ENCODE results near the gene TECPR2.

TECPR2 gene

DNA sequence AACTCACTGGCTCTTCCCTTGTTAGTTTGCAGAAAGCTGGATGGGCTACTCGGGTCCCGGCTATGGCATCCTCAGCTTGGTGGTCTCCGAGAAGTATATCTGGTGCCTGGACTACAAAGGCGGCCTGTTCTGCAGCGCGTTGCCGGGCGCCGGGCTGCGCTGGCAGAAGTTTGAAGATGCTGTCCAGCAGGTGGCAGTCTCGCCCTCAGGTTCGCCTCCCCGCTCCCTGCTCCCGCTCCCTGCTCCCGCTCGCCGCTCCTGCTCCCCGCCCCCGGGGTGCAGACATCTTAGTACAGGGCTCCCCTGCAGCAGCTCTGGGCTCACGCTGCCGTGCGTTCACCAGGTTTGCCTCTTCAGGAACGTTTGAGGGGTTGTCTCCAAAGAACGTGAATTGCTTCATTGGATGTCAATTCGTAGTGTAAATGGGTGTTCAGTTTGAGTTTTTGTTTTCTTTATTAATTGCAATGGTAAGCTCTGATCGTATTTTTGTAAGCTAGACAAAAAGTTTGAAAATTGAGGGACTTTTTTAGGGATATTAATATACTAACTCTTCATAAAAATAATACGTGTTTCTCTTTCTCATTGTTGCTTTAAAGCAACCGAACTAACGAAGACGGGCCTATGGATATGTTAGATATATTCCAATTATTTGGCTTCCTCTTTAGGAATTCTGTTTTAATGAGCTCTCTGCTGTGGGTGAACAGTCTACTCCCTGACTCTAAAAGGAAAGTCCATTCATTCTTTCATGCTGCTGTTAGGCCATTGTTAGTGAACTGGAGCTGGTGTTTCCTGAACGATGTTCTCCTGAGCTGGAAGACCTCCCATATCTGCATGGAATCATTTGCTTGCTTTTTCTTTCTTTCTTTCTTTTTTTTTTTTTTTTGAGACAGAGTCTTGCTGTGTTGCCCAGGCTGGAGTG is 75.5 kb downstream of the TECPR2 start:
- Histone ChIP-seq H3K4me3 (replicated peaks; ENCODE audit: insufficient read depth, low read length) (no peak overlapping the region), H3K27ac (replicated peaks) (no peak overlapping the region)
- DNase-seq (ENCODE audit: low read depth in 1 of 2, low spot score in 1 of 2) = peak; percentile 59 to 73

GRCh38 chr14:102439556-102439955 is 76.8 kb downstream of the TECPR2 start:
- TF ChIP-seq, protein P1, sequence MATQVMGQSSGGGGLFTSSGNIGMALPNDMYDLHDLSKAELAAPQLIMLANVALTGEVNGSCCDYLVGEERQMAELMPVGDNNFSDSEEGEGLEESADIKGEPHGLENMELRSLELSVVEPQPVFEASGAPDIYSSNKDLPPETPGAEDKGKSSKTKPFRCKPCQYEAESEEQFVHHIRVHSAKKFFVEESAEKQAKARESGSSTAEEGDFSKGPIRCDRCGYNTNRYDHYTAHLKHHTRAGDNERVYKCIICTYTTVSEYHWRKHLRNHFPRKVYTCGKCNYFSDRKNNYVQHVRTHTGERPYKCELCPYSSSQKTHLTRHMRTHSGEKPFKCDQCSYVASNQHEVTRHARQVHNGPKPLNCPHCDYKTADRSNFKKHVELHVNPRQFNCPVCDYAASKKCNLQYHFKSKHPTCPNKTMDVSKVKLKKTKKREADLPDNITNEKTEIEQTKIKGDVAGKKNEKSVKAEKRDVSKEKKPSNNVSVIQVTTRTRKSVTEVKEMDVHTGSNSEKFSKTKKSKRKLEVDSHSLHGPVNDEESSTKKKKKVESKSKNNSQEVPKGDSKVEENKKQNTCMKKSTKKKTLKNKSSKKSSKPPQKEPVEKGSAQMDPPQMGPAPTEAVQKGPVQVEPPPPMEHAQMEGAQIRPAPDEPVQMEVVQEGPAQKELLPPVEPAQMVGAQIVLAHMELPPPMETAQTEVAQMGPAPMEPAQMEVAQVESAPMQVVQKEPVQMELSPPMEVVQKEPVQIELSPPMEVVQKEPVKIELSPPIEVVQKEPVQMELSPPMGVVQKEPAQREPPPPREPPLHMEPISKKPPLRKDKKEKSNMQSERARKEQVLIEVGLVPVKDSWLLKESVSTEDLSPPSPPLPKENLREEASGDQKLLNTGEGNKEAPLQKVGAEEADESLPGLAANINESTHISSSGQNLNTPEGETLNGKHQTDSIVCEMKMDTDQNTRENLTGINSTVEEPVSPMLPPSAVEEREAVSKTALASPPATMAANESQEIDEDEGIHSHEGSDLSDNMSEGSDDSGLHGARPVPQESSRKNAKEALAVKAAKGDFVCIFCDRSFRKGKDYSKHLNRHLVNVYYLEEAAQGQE (IDR thresholded peaks at IDR 0.05; ENCODE audit: insufficient replicate concordance, low read depth) = no peak
- no peak overlapping the region for H3K27ac ChIP-seq (replicated peaks)
- H3K27me3 ChIP-seq (ENCODE audit: insufficient read depth, poor library complexity, severe bottlenecking) = no peaks in the 10 kb centered on the region
- no peak for DNase-seq (ENCODE audit: low read depth in 1 of 2, low spot score in 1 of 2)
- no peak overlapping the region for H3K4me3 ChIP-seq (replicated peaks; ENCODE audit: insufficient read depth, low read length)

More for the DNA sequence above, 75.5 kb downstream of the TECPR2 start:
- no peaks in the 10 kb centered on the region for H3K27me3 ChIP-seq (ENCODE audit: insufficient read depth, poor library complexity, severe bottlenecking)
- TF ChIP-seq, protein P1 (IDR thresholded peaks at IDR 0.05; ENCODE audit: insufficient replicate concordance, low read depth) = no peak
- TF ChIP-seq, protein P2, sequence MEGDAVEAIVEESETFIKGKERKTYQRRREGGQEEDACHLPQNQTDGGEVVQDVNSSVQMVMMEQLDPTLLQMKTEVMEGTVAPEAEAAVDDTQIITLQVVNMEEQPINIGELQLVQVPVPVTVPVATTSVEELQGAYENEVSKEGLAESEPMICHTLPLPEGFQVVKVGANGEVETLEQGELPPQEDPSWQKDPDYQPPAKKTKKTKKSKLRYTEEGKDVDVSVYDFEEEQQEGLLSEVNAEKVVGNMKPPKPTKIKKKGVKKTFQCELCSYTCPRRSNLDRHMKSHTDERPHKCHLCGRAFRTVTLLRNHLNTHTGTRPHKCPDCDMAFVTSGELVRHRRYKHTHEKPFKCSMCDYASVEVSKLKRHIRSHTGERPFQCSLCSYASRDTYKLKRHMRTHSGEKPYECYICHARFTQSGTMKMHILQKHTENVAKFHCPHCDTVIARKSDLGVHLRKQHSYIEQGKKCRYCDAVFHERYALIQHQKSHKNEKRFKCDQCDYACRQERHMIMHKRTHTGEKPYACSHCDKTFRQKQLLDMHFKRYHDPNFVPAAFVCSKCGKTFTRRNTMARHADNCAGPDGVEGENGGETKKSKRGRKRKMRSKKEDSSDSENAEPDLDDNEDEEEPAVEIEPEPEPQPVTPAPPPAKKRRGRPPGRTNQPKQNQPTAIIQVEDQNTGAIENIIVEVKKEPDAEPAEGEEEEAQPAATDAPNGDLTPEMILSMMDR (IDR thresholded peaks at IDR 0.05; ENCODE audit: insufficient read depth, low read length) = peak; percentile 37

GRCh38 chr14:102440392-102440791 is 77.7 kb downstream of the TECPR2 start:
- Histone ChIP-seq H3K27ac (replicated peaks) (no peak overlapping the region), H3K4me3 (replicated peaks; ENCODE audit: insufficient read depth, low read length) (no peak overlapping the region), H3K27me3 (ENCODE audit: insufficient read depth, poor library complexity, severe bottlenecking) (no peaks in the 10 kb centered on the region)
- TF ChIP-seq, protein P2 (IDR thresholded peaks at IDR 0.05; ENCODE audit: insufficient read depth, low read length) = no peak
- TF ChIP-seq GABPA (IDR thresholded peaks at IDR 0.05; ENCODE audit: low read depth) (no peak), POLR2AphosphoS5 (IDR thresholded peaks at IDR 0.05; ENCODE audit: low read depth) (no peak), SPI1 (IDR thresholded peaks at IDR 0.05; ENCODE audit: borderline replicate concordance, low read depth) (no peak)
- TF ChIP-seq, protein P1 (IDR thresholded peaks at IDR 0.05; ENCODE audit: insufficient replicate concordance, low read depth) = no peak
- DNase-seq (ENCODE audit: low read depth in 1 of 2, low spot score in 1 of 2) = no peak
